ENCODE measurements around the gene SUCLG2.
A peak's percentile ranks its signal among the peaks of the same experiment; 100 is the strongest.
"Not testable (repeated sequence)": the region's sequence is repeated elsewhere in the genome, so short reads cannot be mapped to it uniquely, and the experiment has no call there.

SUCLG2 gene

DNA sequence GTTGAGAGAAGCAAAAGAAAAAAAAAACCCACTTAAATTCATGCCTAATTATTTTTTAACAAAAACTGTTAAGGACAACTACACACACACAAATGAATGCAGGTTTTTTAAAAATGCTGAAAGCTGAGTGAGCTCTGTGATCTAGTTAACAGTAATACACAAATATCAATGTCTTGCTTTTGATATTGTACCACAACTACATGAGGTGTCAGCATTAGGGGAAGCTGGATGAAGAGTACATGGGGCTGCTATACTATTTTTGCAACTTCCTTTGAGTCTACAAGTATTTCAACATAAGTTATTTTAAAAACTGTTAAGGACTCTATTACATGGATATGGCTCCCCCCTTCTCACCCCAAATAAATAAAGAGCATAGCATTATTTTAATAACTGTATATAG lies 44.7 kb downstream of the SUCLG2 start:
- DNase-seq (ENCODE audit: low read depth): no peak

DNA sequence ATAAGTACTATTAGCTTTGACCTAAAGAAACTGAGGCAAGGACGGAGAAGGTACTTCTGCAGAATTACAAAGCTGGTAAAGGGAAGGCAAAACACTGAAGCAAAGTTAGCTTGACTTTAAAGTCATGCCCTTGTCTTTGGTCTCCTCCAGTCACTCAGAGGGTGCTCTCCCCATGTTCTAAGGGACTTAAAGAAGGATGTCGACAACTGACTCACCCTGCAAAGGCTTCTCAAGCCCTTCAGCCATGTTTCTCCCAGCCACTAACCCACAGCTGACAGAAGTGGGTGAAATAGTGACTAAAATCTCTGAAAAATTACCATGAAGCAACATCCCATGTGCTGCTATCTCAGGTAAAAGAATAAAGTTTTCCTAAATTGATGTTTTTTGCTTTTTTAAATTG lies 46.4 kb downstream of the SUCLG2 start:
- no peak for DNase-seq (ENCODE audit: low read depth)

DNA sequence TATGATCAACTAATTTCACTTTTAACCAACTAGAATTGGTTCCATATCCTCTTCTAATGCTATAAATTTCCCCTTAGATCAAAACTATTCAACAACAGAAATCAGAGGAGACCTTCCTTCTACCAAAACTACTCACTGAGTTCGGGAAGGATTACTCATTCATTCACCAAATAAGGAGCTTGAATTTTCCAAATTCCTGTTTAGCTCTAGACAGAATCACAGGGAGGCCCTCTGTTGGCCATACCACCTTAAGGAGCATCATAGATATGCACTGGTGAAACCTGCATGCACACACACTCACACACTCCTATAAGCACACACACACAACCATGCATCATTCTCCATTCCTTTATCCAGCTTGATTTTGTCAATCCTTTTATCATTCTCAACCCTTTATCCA lies 49.0 kb downstream of the SUCLG2 start:
- peak; percentile 78 for DNase-seq (ENCODE audit: low read depth)

DNA sequence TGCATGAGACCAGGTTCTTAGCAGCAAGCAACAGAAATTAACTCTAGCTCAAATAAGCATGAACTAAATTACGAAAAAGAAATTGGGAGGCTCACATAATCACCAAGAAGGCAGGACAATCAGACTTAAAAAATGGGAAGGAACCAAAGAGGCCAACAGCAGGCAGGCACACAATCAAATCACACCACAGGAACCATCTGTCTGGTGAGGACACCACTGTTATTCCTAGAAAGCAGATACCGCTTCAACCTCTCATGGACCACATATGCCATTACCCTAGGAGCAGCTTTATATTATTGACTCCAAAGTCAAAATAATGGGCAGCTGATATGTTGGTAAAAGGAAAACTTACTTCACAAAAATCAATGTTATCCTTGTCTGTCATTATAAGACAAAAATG lies 51.6 kb downstream of the SUCLG2 start:
- no peak for DNase-seq (ENCODE audit: low read depth)

DNA sequence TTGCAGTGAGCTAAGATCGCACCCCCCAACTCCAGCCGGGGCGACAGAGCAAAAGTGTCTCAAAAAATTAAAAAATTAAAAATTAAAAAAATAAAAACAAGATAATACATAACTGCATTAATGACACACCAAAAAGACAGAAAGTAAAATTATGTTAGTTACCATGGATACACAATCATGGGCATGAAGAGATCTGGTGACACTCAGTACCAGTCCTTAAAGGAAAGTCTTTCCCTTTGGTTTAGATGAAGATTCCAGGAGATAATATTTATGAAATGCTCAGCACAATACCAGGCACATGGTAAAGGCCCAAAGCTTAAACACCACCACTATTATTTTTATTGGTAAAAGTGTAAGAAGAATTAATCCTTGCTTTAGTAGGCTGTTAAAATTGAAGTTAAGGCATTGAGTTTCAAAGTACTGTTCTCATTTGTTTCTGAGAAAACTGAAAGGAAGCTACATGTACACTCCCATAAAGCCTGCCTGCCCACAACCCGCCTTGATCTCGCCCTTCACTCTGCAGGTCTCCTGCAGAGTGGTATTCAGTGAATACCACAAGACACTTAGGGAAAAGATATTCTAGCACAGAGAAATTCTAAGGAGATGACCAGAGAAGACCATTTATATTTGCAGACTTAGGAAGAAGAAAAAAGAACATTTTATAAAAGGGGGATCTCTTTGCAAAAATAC lies 52.3 kb downstream of the SUCLG2 start:
- DNase-seq (ENCODE audit: low read depth): no peak

DNA sequence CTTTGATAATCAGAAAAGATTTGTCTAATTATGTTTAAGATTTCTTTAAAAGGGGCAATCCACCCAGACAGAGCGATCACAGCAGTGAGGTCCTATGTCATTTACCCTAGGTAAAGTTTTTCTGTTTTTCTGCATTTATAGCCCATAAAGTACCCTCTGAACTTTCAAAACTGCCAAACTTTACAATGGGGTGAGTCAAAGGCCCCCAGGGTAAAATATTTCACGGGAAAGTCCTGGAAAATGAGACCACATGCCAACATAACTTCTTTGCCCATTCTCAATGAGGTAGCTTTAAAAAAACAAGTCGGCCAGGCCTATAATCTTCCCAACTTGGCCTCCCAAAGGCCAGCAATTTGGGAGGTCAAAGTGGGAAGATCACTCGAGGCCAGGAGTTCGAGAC lies 53.0 kb downstream of the SUCLG2 start:
- DNase-seq (ENCODE audit: low read depth): peak; percentile 57

DNA sequence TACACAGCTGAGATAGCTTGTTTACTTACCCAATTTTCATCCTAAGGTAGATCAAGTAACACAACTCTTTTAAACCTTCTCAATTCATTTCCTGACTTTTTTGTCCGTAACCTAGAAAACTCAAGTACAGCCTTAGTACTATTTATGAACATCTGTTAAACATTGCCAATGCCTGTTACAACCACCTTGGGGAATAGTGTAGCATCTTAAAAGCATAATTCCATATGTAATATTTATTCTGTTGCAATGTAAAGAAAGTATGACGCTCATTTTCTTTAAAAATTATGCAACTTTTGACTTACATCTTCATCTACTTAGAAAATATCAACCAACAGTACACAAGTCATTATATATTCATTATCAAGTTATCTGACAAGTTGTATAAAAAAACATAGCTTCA lies 54.6 kb downstream of the SUCLG2 start:
- no peak for DNase-seq (ENCODE audit: low read depth)

DNA sequence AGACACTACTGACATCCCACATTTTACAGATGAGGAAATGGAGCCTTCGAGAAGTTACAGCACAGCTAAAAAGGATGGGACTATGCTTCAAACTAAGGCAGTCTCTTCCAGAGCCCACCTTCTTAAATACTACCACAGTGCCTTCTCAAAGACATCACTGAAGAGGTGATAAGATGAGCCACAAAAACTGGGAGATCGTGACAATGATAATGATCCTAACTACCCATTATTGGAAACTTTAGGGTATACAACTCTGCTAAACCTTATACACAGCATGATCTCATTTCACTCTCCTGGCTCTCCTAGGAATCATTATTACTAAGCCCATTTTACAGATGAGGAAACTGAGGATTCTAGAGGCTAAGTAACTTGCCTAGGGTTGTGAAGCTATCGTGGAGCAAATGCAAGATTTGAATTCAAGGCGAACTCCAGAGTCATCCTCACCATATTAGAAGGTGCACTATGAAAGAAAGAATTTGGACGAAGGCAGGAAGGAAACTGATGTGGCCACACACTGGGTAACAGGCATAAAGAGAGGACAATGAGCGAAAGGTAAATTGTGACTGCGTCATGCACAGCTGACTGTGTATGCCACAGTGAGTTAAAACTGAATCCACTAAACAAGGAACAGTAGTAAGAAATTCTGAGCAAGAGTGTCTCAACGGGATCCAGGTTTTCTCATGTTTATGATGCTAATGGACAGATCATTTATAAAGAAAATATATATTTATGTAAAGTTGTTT lies 55.4 kb downstream of the SUCLG2 start:
- no peak for DNase-seq (ENCODE audit: low read depth)

DNA sequence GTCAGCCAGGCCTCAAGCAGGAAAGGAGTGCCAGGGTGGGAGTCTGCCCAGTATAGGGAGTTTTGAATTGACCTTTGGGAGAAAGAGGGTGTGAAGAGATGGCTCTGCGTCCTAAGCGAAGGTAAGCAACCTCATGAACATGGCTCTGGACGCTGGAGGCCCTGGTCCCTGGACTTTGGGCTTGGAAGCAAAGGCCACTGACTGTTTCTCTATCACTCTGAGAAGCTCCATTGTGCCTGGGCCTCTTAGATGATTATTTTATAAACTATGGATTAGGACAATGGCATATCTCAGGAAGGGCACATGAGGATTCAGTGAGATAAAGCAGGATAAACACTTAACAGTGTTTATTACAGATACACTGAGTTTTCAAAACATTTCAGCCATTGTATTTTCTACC lies 59.0 kb downstream of the SUCLG2 start:
- no peak for DNase-seq (ENCODE audit: low read depth)

DNA sequence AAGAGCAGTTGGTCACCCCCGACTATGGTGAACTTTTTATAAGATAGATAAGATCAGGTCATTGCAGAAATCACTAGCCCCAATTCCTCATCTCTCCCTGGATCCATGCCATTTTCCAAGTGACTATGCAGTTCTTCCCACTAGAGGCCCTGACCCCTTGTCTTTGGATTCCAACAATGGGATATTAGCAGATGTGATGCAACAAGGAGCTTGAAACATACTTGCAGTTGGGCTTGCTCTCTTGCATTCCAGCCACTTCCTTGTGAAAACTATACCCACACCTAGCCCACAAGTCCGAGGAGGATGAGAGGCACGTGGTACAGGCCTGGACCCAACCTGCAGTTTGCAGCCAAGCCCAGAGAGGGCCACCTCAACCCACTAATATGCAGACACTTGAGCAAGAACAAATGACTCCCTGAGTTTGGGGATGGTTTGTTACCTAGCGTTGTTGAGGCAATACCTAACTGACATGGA lies 60.6 kb downstream of the SUCLG2 start:
- peak; percentile 43 for DNase-seq (ENCODE audit: low read depth)

DNA sequence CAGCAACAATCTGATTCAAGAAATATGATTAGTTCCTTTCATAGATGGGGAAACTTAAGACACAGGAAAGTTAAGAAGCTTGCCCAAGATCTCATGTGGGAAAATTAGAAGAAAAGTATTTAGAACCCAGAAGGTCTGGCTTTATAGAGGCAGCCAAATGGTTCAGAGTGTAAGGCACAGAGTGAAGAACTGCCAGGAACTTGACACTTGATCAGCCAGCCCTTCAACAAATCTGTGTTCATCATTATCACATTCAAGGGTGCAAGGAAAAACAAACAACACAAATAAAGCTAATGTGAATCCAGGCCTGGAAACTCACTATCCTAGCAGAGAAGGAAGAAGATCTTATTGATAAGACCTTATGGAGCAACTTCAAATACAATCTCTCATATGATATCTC lies 62.4 kb downstream of the SUCLG2 start:
- DNase-seq (ENCODE audit: low read depth): no peak

DNA sequence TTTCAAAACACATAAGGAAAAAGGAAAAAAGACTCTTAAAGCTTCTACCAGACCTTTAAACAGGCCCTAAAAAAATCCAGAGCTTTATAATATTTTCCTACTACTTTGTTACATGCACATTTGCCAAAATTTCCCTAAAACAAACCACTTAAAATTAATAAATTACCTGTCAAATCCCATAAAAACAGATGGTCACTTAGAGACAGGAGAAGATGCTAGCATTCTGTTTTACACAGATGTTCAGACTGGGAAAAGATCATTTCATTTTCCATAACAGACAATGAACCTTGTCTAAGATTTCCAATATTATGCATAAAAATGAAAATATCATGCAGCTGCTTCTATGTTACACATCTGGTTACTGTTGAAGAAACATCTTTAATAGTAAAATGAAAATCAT lies 66.6 kb downstream of the SUCLG2 start:
- DNase-seq (ENCODE audit: low read depth): no peak

DNA sequence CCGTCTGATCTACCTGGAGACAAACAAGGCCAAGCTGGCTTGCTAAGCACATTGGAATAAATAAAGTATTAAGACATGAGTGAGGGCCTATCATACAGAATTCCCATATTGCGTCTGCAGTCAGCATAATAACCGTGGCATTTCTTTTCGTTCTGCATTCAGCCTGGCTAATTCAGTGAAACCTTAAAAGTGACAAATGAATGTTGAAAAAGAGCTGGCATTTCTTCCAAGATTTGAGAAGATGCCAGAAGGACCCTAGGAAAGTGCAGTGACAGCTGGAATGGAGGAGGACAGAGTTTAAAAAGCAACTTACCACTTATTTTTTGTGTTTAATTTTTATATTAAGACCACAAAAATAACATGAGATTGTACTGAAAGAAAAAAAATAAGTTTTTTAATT lies 67.1 kb downstream of the SUCLG2 start:
- no peak for DNase-seq (ENCODE audit: low read depth)

DNA sequence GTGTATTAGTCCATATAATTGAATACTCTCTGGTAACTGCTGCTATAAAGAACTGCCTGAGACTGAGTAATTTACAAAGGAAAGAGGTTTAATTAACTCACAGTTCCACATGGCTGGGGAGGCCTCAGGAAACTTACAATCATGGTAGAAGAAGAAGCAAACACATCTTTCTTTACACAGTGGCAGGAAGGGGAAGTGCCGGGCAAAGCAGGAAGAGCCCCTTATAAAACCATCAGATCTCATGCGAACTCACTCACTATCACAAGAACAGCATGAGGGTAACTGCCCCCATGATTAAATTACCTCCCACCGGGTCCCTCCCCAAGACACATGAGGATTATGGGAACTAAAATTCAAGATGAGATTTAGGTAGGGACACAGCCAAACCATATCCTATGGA lies 69.8 kb downstream of the SUCLG2 start:
- DNase-seq (ENCODE audit: low read depth): not testable (repeated sequence)

DNA sequence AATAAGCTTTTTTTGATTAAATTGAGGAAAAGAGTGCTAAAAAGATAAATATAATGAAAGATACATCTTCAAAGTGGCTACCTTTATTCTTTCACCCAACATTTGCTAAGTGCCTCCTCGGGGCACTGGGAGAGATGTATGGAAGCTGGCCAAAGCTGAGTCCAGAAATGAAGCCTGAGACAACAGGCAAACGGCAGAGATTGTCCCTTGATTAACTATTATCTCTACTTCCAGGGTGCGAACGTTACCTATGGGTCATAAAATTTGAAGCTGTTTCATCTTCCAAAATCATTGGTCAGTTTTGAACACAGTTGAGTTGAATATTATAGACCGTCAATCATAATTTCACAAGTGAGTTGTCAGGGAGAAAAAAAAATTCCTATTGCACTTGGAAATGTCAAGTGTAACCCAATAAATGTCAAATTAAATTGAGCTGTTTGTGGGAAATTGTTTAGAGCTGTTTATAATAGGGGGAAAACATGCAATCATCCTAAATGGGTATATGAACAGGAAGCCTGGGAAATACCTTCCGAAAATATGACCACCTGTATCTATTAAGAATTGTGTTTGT lies 73.9 kb downstream of the SUCLG2 start:
- no peak for DNase-seq (ENCODE audit: low read depth)

DNA sequence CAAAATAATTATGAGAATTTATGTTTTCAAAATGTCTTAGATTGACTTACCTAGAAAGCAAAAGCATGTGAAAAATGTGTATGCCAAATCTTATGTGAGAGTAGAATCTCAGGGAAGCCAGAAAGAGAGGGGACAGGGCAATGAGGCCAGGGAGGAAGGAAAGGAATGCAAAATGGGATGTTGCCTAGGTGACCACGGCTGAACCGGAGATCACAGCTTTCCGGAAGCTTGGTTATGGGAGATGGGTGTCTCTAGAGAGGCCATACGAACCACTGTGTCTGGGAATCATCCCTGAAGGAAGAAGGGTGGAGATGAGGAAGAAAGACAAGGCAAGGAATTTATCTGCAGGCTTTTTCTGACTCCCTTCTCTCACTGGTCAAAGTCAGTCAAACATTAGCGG lies 76.0 kb downstream of the SUCLG2 start:
- no peak for DNase-seq (ENCODE audit: low read depth)

DNA sequence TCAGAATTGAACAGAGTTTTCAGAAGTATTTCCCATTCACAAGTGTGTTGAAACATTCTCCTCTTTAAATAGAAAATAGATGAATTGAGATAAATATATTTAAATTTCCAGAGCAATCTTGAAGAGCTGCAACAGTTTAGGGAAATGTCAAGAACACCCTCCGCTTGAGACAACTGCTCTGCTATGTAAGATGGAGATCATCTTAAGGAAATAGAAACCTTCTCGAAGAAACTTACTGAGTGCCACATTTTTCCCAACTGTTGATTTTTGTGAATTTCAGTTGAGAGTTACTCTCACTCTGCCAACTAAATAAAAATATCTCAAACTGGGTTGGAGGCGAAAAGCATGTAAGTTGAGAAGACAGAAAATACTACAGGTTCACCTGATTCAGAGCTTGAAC lies 78.0 kb downstream of the SUCLG2 start:
- no peak for DNase-seq (ENCODE audit: low read depth)

DNA sequence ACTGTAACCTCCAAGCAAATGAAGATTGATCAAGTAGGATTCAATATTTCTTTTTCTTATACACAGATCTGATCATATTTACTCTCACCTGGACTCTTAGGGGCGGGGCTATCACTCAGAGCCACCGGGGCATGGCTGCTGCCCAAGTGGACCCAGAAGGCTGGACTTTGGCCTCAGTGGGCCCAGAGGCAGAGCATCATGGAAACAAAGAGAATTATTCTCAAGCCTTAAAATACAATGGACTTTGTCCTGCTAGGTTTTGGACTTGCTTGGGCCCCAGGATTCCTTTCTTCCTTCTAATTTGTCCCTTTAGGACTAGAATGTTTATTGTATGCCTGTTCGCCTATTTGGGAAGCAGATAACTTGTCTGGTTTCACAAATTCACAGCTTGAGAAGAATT lies 85.1 kb downstream of the SUCLG2 start:
- no peak for DNase-seq (ENCODE audit: low read depth)

DNA sequence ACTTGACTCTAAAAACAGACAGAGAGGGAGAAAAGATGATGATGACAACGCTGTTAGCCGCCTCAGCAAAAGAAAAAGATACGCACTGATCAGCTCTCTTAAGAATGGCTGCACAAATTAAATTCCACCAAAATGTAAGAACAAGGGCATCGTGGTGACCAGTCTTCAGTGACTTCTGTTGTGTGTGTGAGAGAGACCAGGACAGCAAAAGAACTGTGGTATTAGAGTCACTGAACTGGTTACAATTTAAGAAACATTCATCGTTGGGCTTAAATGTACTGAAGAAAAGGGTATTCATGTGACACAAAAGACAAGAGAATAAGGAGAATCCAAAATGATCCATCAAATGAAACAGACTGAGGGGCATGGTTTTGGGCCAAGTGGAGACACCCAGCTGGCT lies 86.5 kb downstream of the SUCLG2 start:
- DNase-seq (ENCODE audit: low read depth): no peak

DNA sequence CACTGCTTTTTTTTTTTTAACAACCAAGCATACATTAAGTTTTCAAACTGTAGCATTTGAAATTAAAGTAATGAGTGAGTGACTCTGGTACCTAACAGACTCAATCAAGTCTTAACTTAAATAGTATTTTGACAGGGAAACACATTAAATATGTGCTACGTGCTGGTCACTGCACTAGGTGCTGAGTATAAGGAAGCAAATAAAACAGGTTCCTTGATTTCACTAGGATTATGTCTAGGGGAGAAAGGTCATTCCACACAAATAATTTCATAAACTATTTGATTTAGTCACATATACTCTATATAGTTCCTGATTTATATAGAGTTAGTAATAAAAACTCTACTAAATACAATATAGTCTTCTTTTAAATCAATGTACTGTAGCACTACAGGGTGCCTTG lies 89.4 kb downstream of the SUCLG2 start:
- no peak for DNase-seq (ENCODE audit: low read depth)

DNA sequence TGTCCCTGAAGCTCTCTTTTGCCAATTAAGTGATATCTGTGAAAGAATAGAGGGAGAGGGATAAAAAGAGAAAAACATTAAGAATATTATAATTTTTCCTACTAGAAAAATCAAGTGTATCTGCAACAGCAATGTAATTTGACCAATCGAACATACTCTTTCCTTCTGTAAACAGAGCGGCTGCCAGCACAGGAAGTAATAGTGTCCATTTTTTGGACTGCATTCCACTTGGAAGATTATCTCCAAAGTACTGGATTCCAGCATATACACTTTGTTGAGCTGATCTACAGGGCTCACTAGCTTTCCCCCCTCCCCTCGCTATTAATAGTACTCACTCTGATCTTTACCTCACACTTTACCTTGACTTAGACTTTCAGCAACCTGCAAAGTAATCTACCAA lies 90.4 kb downstream of the SUCLG2 start:
- no peak for DNase-seq (ENCODE audit: low read depth)

DNA sequence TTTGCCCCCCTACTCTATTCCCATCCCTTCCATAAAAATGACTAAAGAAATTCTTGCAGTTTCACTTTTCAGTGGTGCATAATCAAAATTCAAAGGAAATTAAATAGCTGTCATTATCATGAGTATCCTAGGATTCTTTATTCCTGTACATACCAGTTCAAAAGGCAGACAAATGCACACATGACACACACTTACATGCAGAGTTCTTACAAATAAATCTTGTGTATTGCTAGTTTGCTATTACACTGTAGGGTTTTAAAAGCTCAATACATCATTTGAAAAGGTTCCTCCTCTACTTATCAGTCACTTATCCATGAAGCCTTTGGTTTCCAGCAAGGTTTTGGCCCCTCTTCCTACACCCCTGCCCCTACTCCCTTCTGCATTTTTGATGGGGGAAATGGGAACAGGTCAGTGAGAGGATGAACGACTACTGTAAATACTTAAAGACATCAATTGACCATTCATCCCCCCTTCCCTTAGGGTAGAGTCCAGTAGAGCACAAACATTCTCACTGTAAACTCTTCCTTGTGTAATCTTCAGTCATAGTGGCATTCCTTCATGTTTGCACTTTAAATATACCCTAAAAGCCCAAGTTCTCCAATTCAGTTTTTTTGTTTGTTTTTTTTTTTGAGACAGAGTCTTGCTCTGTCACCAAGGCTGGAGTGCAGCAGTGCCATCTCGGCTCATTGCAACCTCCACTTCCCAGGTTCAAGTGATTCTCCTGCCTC lies 92.6 kb downstream of the SUCLG2 start:
- DNase-seq (ENCODE audit: low read depth): no peak

DNA sequence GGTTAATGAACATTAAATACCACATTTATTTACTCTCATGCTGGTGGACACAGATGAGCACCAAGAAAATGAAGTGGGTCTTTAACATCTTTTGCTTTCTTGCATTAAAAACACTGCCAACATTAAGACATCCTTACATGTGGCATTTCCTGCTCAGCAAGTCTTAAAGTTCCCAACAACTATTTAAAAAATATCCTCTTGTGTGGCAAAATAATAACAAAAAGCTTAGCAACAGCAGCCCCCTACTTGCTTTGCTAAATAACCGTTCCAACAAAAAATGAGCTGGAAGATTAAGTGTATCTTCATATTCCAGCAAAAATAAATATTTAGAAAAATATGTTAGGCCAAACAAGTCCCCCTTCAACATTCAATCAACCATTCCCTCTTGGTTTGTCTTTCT lies 93.1 kb downstream of the SUCLG2 start:
- no peak for DNase-seq (ENCODE audit: low read depth)
